ENCODE data around the gene CYB561. TPM values are rescaled to one million over a fixed set of nuclear protein-coding genes. Genes with fewer than 3 reads are reported as not detected.

CYB561 gene
- total RNA-seq, 2 donors from 2014 or later: 19.0 to 23.7 TPM

DNA sequence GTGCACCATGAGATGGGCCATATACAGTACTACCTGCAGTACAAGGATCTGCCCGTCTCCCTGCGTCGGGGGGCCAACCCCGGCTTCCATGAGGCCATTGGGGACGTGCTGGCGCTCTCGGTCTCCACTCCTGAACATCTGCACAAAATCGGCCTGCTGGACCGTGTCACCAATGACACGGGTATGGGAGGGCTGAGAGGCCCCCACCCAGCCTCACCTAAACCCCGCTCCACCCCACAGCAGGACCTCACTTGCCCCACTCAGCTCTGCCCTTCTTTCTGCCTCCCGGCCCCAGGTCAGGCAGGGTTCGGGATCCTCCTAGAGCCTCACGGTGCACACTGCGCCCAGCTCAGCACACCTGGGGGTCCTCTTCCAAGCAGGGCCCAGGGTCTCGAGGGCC lies 36.4 kb upstream of the CYB561 start:
- DNase-seq (ENCODE audit: low spot score) (no peak), ATAC-seq (ENCODE audit: insufficient number of reproducible peaks, low FRiP score, low read depth) (no peak)
- H3K27ac ChIP-seq: no peak overlapping the region
- no peak for TF ChIP-seq CTCF (IDR thresholded peaks at IDR 0.05)
- H3K4me1 ChIP-seq (ENCODE audit: control insufficient read depth in 1 of 2, low read depth in 2 of 2): peaks cover 9 to 12% of the 10 kb centered on the region in 2 donors
- H3K27me3 ChIP-seq (replicated peaks; ENCODE audit: insufficient read depth): no peaks in the 10 kb centered on the region
- no peak overlapping the region for H3K4me3 ChIP-seq
- H3K9me3 ChIP-seq: no peaks in the 10 kb centered on the region
- no peaks in the 10 kb centered on the region for H3K36me3 ChIP-seq

GRCh38 chr17:63481488-63481870 lies 35.4 kb upstream of the CYB561 start:
- H3K27ac ChIP-seq: no peak overlapping the region
- no peak for TF ChIP-seq CTCF (IDR thresholded peaks at IDR 0.05)
- DNase-seq (ENCODE audit: low spot score) (no peak), ATAC-seq (ENCODE audit: insufficient number of reproducible peaks, low FRiP score, low read depth) (no peak)
- H3K9me3 ChIP-seq: no peaks in the 10 kb centered on the region
- H3K4me1 ChIP-seq (ENCODE audit: control insufficient read depth in 1 of 2, low read depth in 2 of 2): peaks cover 10 to 22% of the 10 kb centered on the region in 2 donors
- H3K27me3 ChIP-seq (replicated peaks; ENCODE audit: insufficient read depth): no peaks in the 10 kb centered on the region
- H3K36me3 ChIP-seq: no peaks in the 10 kb centered on the region
- H3K4me3 ChIP-seq: no peak overlapping the region

- Histone ChIP-seq H3K27me3 (replicated peaks; ENCODE audit: insufficient read depth) (no peaks in the 10 kb centered on the region), H3K27ac (no peak overlapping the region), H3K9me3 (no peaks in the 10 kb centered on the region), H3K4me3 (no peak overlapping the region), H3K4me1 (ENCODE audit: control insufficient read depth in 1 of 2, low read depth in 2 of 2) (peaks cover 10 to 24% of the 10 kb centered on the region in 2 donors), H3K36me3 (no peaks in the 10 kb centered on the region)
- DNase-seq (ENCODE audit: low spot score): no peak
- TF ChIP-seq CTCF (IDR thresholded peaks at IDR 0.05): no peak
- no peak for ATAC-seq (ENCODE audit: insufficient number of reproducible peaks, low FRiP score, low read depth)
These were observed 34.9 kb upstream of the CYB561 start for GRCh38 chr17:63480826-63481487.

DNA sequence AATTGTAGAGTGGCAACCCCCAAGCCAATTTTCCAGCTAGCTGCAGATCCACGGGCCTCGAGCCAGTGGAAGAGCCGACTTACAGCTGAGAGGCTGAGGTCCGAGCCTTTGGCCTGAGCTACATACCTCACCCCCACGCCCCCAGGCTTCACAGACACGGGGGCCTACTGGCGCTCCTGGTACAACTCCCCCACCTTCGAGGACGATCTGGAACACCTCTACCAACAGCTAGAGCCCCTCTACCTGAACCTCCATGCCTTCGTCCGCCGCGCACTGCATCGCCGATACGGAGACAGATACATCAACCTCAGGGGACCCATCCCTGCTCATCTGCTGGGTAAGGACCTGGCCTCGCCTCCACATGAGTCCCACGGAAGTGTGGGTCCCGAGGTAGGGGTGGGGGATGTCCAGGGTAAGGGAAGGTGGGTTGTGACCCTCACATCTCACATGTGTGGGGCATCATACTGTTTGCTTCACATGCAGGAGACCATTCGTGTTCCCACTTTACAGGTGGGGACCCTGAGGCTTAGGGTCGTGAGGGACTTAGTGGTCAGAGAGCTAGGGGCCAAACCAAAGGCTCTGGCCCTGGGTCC lies 34.2 kb upstream of the CYB561 start:
- Histone ChIP-seq H3K4me1 (ENCODE audit: control insufficient read depth in 1 of 2, low read depth in 2 of 2) (peaks cover 10 to 24% of the 10 kb centered on the region in 2 donors), H3K4me3 (no peak overlapping the region), H3K9me3 (no peaks in the 10 kb centered on the region), H3K27ac (no peak overlapping the region), H3K36me3 (no peaks in the 10 kb centered on the region), H3K27me3 (replicated peaks; ENCODE audit: insufficient read depth) (no peaks in the 10 kb centered on the region)
- TF ChIP-seq CTCF (IDR thresholded peaks at IDR 0.05): no peak
- DNase-seq (ENCODE audit: low spot score): no peak
- no peak for ATAC-seq (ENCODE audit: insufficient number of reproducible peaks, low FRiP score, low read depth)

DNA sequence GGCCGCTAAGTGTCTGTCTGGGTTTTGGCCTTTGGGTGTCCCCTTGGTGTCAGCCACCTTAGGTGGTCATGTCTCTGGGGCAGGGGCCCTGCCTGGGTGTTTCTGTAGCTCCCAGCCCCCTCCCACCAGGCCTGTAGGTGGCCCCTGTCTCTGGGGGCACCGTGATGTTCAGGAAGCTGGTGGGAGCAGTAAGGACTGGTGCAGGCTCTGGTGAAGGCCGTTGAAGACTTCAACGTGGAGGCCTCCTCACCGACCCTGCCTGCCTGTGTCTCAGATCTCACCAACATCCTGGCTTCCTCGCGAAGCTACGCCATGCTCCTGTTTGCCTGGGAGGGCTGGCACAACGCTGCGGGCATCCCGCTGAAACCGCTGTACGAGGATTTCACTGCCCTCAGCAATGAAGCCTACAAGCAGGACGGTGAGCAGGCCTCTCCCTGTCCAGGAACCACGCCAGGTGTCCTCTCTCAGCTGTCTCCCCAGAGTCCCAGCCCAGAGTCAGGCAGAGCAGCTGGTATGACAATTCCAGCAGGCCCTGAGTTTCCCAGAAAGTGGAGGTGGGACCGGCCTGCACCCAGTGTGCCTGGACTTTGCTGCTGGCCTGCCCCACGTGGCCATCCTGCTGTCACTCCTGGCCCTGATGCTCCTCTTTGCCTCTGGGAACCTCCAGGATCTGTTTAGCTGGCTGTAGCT lies 33.5 kb upstream of the CYB561 start:
- TF ChIP-seq CTCF (IDR thresholded peaks at IDR 0.05): no peak
- DNase-seq (ENCODE audit: low spot score): no peak
- Histone ChIP-seq H3K27ac (no peak overlapping the region), H3K36me3 (no peaks in the 10 kb centered on the region), H3K4me3 (no peak overlapping the region), H3K9me3 (no peaks in the 10 kb centered on the region), H3K4me1 (ENCODE audit: control insufficient read depth in 1 of 2, low read depth in 2 of 2) (peaks cover 10 to 24% of the 10 kb centered on the region in 2 donors), H3K27me3 (replicated peaks; ENCODE audit: insufficient read depth) (no peaks in the 10 kb centered on the region)
- ATAC-seq (ENCODE audit: insufficient number of reproducible peaks, low FRiP score, low read depth): no peak

Measured in thoracic aorta (tissue), 2 donors.